HepG2 (cell line): ENCODE measurements around the gene S100A16. TPM values are rescaled to one million over a fixed set of nuclear protein-coding genes. Genes with fewer than 3 reads are reported as not detected.

ENCODE experiments used
- CBFB ChIP-seq: sonication (generic); formaldehyde crosslinking; IDR thresholded peaks from 2 replicates; pipeline ENCODE4 v1.4.0; 2020; ENCODE audit warnings: missing genetic modification reagents
- ELF3 ChIP-seq: IDR thresholded peaks from 2 replicates; pipeline ENCODE4 v1.6.1; 2016; ENCODE audit warnings: missing genetic modification reagents, missing compliant biosample characterization
- ETV5 ChIP-seq: IDR thresholded peaks from 2 replicates; pipeline ENCODE4 v1.6.1; 2018; ENCODE audit warnings: missing biosample characterization, missing genetic modification reagents, inconsistent platforms, borderline replicate concordance
- JDP2 ChIP-seq: sonication (generic); formaldehyde crosslinking; IDR thresholded peaks from 2 replicates; pipeline ENCODE4 v1.8.1; 2022; ENCODE audit warnings: missing genetic modification reagents, borderline replicate concordance
- ZMYM4 ChIP-seq: sonication (generic); formaldehyde crosslinking; IDR thresholded peaks from 2 replicates; pipeline ENCODE4 v1.8.1; 2023; ENCODE audit warnings: mild to moderate bottlenecking, missing genetic modification reagents
- ZNF567 ChIP-seq: sonication (generic); formaldehyde crosslinking; IDR thresholded peaks from 2 replicates; pipeline ENCODE4 v1.8.1; 2023; ENCODE audit warnings: mild to moderate bottlenecking, missing genetic modification reagents, borderline replicate concordance
- ZNF660 ChIP-seq: sonication (generic); formaldehyde crosslinking; IDR thresholded peaks from 2 replicates; pipeline ENCODE4 v1.5.1; 2020; ENCODE audit warnings: mild to moderate bottlenecking, low read depth, missing genetic modification reagents, borderline replicate concordance
- polyA plus RNA-seq, 8 experiments: library from polyadenylated mRNA; depleted of rRNA in 3 of 8; stranded (reverse) in 7 of 8; unstranded in 1 of 8; fragments of >200 nt; fragmentation: Illumina TruSeq in 4 of 8; extraction: Trizol in 4 of 8; gene quantifications; 2 replicates each; pipeline versions ENCODE4 v1.2.1 to v1.2.3, GENCODE V29; 2011 to 2016; ENCODE audit warnings: low read depth in 4 of 8, missing spikeins in 1 of 8, mixed read lengths in 1 of 8; ENCODE audit not compliant: insufficient read depth in 1 of 8
- total RNA-seq, 5 experiments: library from RNA; depleted of rRNA; stranded (reverse); fragments of >200 nt; fragmentation: Illumina TruSeq; extraction: Trizol; gene quantifications; 2 replicates each; pipeline ENCODE4 v1.2.3, GENCODE V29; 2016; ENCODE audit warnings: low read depth in 1 of 5
- TF ChIP-seq, protein P1 (sequence below), 2 experiments: sonication (generic) in 1 of 2; formaldehyde crosslinking in 1 of 2; IDR thresholded peaks; 2 replicates each; pipeline versions ENCODE4 v1.6.1 to v1.9.0; 2014 to 2022; ENCODE audit warnings: antibody characterized with exemption in 1 of 2, borderline replicate concordance in 1 of 2, inconsistent platforms in 1 of 2, low read depth in 1 of 2, missing genetic modification reagents in 1 of 2
- TF ChIP-seq, protein P2 (sequence below): sonication (generic); formaldehyde crosslinking; IDR thresholded peaks from 2 replicates; pipeline ENCODE4 v1.5.0; 2020; ENCODE audit warnings: missing genetic modification reagents
- TF ChIP-seq, protein P3 (sequence below): sonication (generic); formaldehyde crosslinking; IDR thresholded peaks from 2 replicates; pipeline ENCODE4 v1.4.0; 2020; ENCODE audit warnings: missing genetic modification reagents, borderline replicate concordance
- TF ChIP-seq, protein P4 (sequence below): IDR thresholded peaks from 2 replicates; pipeline ENCODE4 v1.6.1; 2016; ENCODE audit warnings: low read depth
- TF ChIP-seq, protein P5 (sequence below): sonication (generic); formaldehyde crosslinking; IDR thresholded peaks from 2 replicates; pipeline ENCODE4 v1.9.0; 2022; ENCODE audit warnings: low read depth, missing genetic modification reagents

Gene S100A16
- total and polyA plus RNA-seq, 2 of the 13 experiments (the other 11 are each of a cell fraction or from before 2014, with no cell fraction given) = 46.0 to 195 TPM

DNA sequence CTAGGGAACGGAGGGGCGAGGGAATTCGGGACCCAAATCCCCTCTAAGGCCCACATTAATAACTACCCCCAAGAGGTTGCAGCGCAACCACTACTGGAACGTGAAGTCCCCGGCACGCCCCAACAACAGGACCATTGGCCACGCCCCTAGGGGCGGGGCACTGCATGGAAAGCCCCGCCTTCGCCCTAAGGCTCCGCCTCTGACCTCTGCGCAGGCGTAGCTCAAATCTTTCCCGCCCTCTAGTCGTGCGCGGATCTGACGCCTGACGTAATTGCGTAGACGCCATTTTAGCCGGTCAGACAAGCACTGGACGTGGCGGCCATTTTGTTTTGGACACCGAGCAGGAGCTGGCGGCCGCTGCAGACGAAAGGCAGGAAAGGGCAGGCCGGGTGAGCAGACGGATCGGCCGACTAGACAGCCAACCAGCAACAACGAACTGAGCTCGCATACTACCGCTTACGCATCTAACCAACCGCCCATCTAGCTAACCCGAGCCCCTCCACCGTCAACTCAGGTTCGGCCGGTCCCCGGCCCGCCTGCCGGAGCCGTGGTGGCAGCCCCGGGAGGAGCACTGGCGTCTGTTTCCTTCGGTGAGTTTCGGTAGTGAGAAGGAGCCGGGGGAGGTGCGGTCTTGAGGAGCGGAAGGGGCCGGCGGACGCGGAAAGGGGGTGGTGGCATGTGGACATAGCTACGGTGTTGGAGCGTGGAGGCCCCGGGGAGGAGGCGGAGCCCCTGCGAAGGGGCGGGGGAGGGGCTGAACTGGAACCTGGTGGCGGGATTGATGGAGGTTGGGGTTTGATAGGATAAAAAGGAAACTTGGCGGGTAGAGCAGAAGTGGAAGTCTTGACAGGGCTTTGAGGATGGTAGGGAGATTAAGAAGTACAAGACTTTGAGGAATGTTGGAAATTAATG is 21.1 kb upstream of the S100A16 start, which contains the start of gene CHTOP (continued):
- no peak for TF ChIP-seq ZNF660 (CRISPR knock-in tag)
- TF ChIP-seq, protein P1, sequence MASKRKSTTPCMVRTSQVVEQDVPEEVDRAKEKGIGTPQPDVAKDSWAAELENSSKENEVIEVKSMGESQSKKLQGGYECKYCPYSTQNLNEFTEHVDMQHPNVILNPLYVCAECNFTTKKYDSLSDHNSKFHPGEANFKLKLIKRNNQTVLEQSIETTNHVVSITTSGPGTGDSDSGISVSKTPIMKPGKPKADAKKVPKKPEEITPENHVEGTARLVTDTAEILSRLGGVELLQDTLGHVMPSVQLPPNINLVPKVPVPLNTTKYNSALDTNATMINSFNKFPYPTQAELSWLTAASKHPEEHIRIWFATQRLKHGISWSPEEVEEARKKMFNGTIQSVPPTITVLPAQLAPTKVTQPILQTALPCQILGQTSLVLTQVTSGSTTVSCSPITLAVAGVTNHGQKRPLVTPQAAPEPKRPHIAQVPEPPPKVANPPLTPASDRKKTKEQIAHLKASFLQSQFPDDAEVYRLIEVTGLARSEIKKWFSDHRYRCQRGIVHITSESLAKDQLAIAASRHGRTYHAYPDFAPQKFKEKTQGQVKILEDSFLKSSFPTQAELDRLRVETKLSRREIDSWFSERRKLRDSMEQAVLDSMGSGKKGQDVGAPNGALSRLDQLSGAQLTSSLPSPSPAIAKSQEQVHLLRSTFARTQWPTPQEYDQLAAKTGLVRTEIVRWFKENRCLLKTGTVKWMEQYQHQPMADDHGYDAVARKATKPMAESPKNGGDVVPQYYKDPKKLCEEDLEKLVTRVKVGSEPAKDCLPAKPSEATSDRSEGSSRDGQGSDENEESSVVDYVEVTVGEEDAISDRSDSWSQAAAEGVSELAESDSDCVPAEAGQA (IDR thresholded peaks at IDR 0.05; ENCODE audit: low read depth) = peak; percentile 99
- TF ChIP-seq, protein P1 (CRISPR knock-in tag; IDR thresholded peaks at IDR 0.05; ENCODE audit: borderline replicate concordance) = no peak
- TF ChIP-seq ELF3 (CRISPR knock-in tag) = no peak; the same call in 1 of the 2 replicates
- TF ChIP-seq JDP2 (CRISPR knock-in tag) = no peak; the same call in 1 of the 2 replicates
- TF ChIP-seq CBFB (CRISPR knock-in tag) = no peak
- TF ChIP-seq, protein P2, sequence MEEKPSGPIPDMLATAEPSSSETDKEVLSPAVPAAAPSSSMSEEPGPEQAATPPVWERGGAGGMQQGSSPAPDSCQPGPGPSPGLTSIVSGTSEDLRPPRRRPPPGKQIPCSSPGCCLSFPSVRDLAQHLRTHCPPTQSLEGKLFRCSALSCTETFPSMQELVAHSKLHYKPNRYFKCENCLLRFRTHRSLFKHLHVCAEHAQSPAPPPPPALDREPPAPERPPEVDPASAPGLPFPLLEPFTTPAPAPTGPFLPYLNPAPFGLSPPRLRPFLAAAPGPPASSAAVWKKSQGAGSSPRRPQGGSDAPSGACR (CRISPR knock-in tag) = peak; percentile 95
- TF ChIP-seq ETV5 (CRISPR knock-in tag) = peak; percentile 22; the same call in 1 of the 2 replicates
- TF ChIP-seq, protein P3, sequence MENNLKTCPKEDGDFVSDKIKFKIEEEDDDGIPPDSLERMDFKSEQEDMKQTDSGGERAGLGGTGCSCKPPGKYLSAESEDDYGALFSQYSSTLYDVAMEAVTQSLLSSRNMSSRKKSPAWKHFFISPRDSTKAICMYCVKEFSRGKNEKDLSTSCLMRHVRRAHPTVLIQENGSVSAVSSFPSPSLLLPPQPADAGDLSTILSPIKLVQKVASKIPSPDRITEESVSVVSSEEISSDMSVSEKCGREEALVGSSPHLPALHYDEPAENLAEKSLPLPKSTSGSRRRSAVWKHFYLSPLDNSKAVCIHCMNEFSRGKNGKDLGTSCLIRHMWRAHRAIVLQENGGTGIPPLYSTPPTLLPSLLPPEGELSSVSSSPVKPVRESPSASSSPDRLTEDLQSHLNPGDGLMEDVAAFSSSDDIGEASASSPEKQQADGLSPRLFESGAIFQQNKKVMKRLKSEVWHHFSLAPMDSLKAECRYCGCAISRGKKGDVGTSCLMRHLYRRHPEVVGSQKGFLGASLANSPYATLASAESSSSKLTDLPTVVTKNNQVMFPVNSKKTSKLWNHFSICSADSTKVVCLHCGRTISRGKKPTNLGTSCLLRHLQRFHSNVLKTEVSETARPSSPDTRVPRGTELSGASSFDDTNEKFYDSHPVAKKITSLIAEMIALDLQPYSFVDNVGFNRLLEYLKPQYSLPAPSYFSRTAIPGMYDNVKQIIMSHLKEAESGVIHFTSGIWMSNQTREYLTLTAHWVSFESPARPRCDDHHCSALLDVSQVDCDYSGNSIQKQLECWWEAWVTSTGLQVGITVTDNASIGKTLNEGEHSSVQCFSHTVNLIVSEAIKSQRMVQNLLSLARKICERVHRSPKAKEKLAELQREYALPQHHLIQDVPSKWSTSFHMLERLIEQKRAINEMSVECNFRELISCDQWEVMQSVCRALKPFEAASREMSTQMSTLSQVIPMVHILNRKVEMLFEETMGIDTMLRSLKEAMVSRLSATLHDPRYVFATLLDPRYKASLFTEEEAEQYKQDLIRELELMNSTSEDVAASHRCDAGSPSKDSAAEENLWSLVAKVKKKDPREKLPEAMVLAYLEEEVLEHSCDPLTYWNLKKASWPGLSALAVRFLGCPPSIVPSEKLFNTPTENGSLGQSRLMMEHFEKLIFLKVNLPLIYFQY (CRISPR knock-in tag) = 0 out of 2 replicates have a peak, but pooled peaks have one; percentile 35
- TF ChIP-seq ZMYM4 = peak; percentile 89
- TF ChIP-seq, protein P4, sequence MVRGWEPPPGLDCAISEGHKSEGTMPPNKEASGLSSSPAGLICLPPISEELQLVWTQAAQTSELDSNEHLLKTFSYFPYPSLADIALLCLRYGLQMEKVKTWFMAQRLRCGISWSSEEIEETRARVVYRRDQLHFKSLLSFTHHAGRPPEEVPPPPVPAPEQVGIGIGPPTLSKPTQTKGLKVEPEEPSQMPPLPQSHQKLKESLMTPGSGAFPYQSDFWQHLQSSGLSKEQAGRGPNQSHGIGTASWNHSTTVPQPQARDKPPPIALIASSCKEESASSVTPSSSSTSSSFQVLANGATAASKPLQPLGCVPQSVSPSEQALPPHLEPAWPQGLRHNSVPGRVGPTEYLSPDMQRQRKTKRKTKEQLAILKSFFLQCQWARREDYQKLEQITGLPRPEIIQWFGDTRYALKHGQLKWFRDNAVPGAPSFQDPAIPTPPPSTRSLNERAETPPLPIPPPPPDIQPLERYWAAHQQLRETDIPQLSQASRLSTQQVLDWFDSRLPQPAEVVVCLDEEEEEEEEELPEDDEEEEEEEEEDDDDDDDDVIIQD (CRISPR knock-in tag) = peak; percentile 12; the same call in 1 of the 2 replicates
- TF ChIP-seq, protein P5, sequence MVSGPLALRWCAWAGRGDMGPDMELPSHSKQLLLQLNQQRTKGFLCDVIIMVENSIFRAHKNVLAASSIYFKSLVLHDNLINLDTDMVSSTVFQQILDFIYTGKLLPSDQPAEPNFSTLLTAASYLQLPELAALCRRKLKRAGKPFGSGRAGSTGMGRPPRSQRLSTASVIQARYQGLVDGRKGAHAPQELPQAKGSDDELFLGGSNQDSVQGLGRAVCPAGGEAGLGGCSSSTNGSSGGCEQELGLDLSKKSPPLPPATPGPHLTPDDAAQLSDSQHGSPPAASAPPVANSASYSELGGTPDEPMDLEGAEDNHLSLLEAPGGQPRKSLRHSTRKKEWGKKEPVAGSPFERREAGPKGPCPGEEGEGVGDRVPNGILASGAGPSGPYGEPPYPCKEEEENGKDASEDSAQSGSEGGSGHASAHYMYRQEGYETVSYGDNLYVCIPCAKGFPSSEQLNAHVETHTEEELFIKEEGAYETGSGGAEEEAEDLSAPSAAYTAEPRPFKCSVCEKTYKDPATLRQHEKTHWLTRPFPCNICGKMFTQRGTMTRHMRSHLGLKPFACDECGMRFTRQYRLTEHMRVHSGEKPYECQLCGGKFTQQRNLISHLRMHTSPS (CRISPR knock-in tag) = peak; percentile 32; the same call in 1 of the 2 replicates
- TF ChIP-seq ZNF567 (CRISPR knock-in tag) = no peak
